KMS-11 (cell line): Measurements from ENCODE around the gene MEGF10.

Experiments
- H2AFZ ChIP-seq: fragments of 200-600 bp; sonication (generic); 2 replicates; pipeline ENCODE4 v1.6.1; 2016; ENCODE audit warnings: antibody characterized with exemption, mixed run types, low read depth
- H3K27ac ChIP-seq: fragments of 200-600 bp; sonication (generic); 2 replicates; pipeline ENCODE4 v1.6.1; 2016; ENCODE audit warnings: mild to moderate bottlenecking, mixed run types
- H3K27me3 ChIP-seq: fragments of 200-600 bp; sonication (generic); 2 replicates; pipeline ENCODE4 v1.6.1; 2017; ENCODE audit warnings: mild to moderate bottlenecking, low read depth, mixed run types, moderate library complexity; ENCODE audit not compliant: insufficient read depth
- H3K36me3 ChIP-seq: fragments of 200-600 bp; sonication (generic); 2 replicates; pipeline ENCODE4 v1.6.1; 2017; ENCODE audit warnings: mild to moderate bottlenecking, mixed run types; ENCODE audit not compliant: insufficient read depth
- H3K4me1 ChIP-seq: fragments of 200-600 bp; sonication (generic); 2 replicates; pipeline ENCODE4 v1.6.1; 2016; ENCODE audit warnings: mild to moderate bottlenecking, low read depth, mixed run types; ENCODE audit not compliant: poor library complexity, severe bottlenecking
- H3K4me2 ChIP-seq: fragments of 200-600 bp; sonication (generic); 2 replicates; pipeline ENCODE4 v1.7.0; 2016; ENCODE audit warnings: mild to moderate bottlenecking, mixed run types
- H3K4me3 ChIP-seq: fragments of 200-600 bp; sonication (generic); IDR thresholded peaks from 2 replicates; pipeline ENCODE4 v1.6.1; 2017; ENCODE audit warnings: low read depth, low read length, mixed read lengths; ENCODE audit not compliant: insufficient read depth
- H3K79me2 ChIP-seq: fragments of 200-600 bp; sonication (generic); 2 replicates; pipeline ENCODE4 v1.6.1; 2016; ENCODE audit warnings: low read depth, mixed run types; ENCODE audit not compliant: insufficient read depth
- H3K9ac ChIP-seq: fragments of 200-600 bp; sonication (generic); 2 replicates; pipeline ENCODE4 v1.6.1; 2016; ENCODE audit warnings: mild to moderate bottlenecking, mixed run types
- H4K20me1 ChIP-seq: fragments of 200-600 bp; sonication (generic); 2 replicates; pipeline ENCODE4 v1.6.1; 2016; ENCODE audit warnings: mild to moderate bottlenecking, mixed run types; ENCODE audit not compliant: insufficient read depth
- CTCF ChIP-seq: fragments of 200-600 bp; sonication (generic); conservative IDR thresholded peaks from 2 replicates; pipeline ENCODE4 v1.6.1; 2017; ENCODE audit warnings: low read depth, mild to moderate bottlenecking, antibody characterized with exemption, low read length, moderate library complexity, mixed read lengths

MEGF10 gene

GRCh38 chr5:127431977-127432585 lies 141.5 kb downstream of the MEGF10 start:
- Histone ChIP-seq H3K36me3 (no peaks in the 10 kb centered on the region), H3K4me3 (no peak overlapping the region), H3K4me2 (no peak overlapping the region), H4K20me1 (no peaks in the 10 kb centered on the region), H3K27ac (no peak overlapping the region), H3K27me3 (no peaks in the 10 kb centered on the region), H2AFZ (no peak overlapping the region), H3K79me2 (no peaks in the 10 kb centered on the region), H3K4me1 (no peaks in the 10 kb centered on the region), H3K9ac (no peak overlapping the region)
- TF ChIP-seq CTCF: no peak

GRCh38 chr5:127433526-127433925 lies 142.9 kb downstream of the MEGF10 start:
- H3K9ac ChIP-seq: no peak overlapping the region
- no peaks in the 10 kb centered on the region for H3K36me3 ChIP-seq
- no peak overlapping the region for H3K4me2 ChIP-seq
- no peaks in the 10 kb centered on the region for H4K20me1 ChIP-seq
- no peak overlapping the region for H3K27ac ChIP-seq
- H3K4me3 ChIP-seq: no peak overlapping the region
- no peaks in the 10 kb centered on the region for H3K79me2 ChIP-seq
- no peak for TF ChIP-seq CTCF
- no peak overlapping the region for H2AFZ ChIP-seq
- no peaks in the 10 kb centered on the region for H3K4me1 ChIP-seq
- no peaks in the 10 kb centered on the region for H3K27me3 ChIP-seq

- Histone ChIP-seq H3K27ac (no peak overlapping the region), H3K4me1 (no peaks in the 10 kb centered on the region), H3K4me2 (no peak overlapping the region), H2AFZ (no peak overlapping the region), H3K79me2 (no peaks in the 10 kb centered on the region), H4K20me1 (no peaks in the 10 kb centered on the region), H3K4me3 (no peak overlapping the region), H3K27me3 (no peaks in the 10 kb centered on the region), H3K36me3 (no peaks in the 10 kb centered on the region), H3K9ac (no peak overlapping the region)
- TF ChIP-seq CTCF: no peak
These were observed 144.0 kb downstream of the MEGF10 start for GRCh38 chr5:127434588-127434987.

- H4K20me1 ChIP-seq: no peaks in the 10 kb centered on the region
- no peak overlapping the region for H3K4me3 ChIP-seq
- H3K36me3 ChIP-seq: no peaks in the 10 kb centered on the region
- no peaks in the 10 kb centered on the region for H3K79me2 ChIP-seq
- no peak overlapping the region for H3K9ac ChIP-seq
- no peak overlapping the region for H3K27ac ChIP-seq
- no peaks in the 10 kb centered on the region for H3K4me1 ChIP-seq
- H2AFZ ChIP-seq: no peak overlapping the region
- H3K27me3 ChIP-seq: no peaks in the 10 kb centered on the region
- TF ChIP-seq CTCF: no peak
- no peak overlapping the region for H3K4me2 ChIP-seq
These were observed 145.2 kb downstream of the MEGF10 start for GRCh38 chr5:127435821-127436220.
